GM21717 (cell line): ENCODE results near the gene RPTOR.

Experiments used
- ATAC-seq: cut with Tn5 transposase; IDR thresholded peaks from one replicate; pipeline ENCODE4 v1.9.1; 2021; ENCODE audit warnings: mild to moderate bottlenecking, moderate library complexity; ENCODE audit not compliant: unreplicated experiment

The RPTOR gene

GRCh38 chr17:80588702-80589383 is 44.2 kb downstream of the RPTOR start:
- ATAC-seq: no peak

- no peak for ATAC-seq
These were observed 47.1 kb downstream of the RPTOR start for GRCh38 chr17:80591788-80592187.

- ATAC-seq: no peak
These were observed 47.6 kb downstream of the RPTOR start for GRCh38 chr17:80592243-80592642.

GRCh38 chr17:80593181-80593580 is 48.5 kb downstream of the RPTOR start:
- ATAC-seq: no peak

GRCh38 chr17:80594431-80595269 is 50.0 kb downstream of the RPTOR start:
- no peak for ATAC-seq

- ATAC-seq: no peak
These were observed 52.3 kb downstream of the RPTOR start for GRCh38 chr17:80596760-80597608.

- no peak for ATAC-seq
These were observed 54.3 kb downstream of the RPTOR start for GRCh38 chr17:80598813-80599545.

GRCh38 chr17:80599546-80600305 is 55.1 kb downstream of the RPTOR start:
- no peak for ATAC-seq

- no peak for ATAC-seq
These were observed 56.5 kb downstream of the RPTOR start for GRCh38 chr17:80601146-80601545.

GRCh38 chr17:80603396-80603795 is 58.8 kb downstream of the RPTOR start:
- no peak for ATAC-seq

GRCh38 chr17:80604009-80604669 is 59.5 kb downstream of the RPTOR start:
- ATAC-seq: no peak

GRCh38 chr17:80604670-80605010 is 60.0 kb downstream of the RPTOR start:
- ATAC-seq: no peak

- peak; percentile 81 for ATAC-seq
These were observed 60.9 kb downstream of the RPTOR start for GRCh38 chr17:80605326-80606066.

GRCh38 chr17:80608326-80608725 is 63.7 kb downstream of the RPTOR start:
- ATAC-seq: no peak

GRCh38 chr17:80609757-80610156 is 65.1 kb downstream of the RPTOR start:
- ATAC-seq: no peak

GRCh38 chr17:80611816-80612215 is 67.2 kb downstream of the RPTOR start:
- ATAC-seq: no peak

GRCh38 chr17:80612997-80613731 is 68.5 kb downstream of the RPTOR start:
- no peak for ATAC-seq

- no peak for ATAC-seq
These were observed 69.1 kb downstream of the RPTOR start for GRCh38 chr17:80613732-80614071.
